Kasumi-1 (cell line): ENCODE measurements around the gene ASB13.

ENCODE experiments used
- DNase-seq, 2 experiments: peaks; one replicate each; lab custom pipeline; 2025; lab: John Stamatoyannopoulos, UW

The ASB13 gene

GRCh38 chr10:5589011-5589660 lies 77.3 kb downstream of the ASB13 start:
- no peak for DNase-seq
